Measurements from ENCODE around the gene CHST12.

DNA sequence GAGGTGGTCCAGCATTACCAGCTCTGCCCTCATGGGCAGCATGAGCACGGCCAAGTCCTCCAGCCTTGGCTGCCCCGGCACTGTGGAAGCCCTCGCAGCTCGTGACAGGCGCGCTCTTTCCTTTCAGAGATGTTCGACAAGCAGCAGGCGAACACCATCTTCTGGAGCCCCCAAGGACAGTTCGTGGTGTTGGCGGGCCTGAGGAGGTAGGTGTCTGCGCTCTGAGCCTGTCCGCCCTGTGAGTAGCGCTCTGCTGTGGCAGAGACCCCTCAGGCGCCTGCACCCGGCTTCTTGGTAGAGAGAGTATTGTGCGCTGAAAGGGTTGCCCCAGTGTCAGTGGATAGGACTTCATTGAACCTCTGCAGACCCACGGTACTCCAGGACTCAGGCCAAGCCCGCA, 29.0 kb upstream of the CHST12 start:
- TF ChIP-seq POLR2AphosphoS5 (IDR thresholded peaks at IDR 0.05) (no peak), POLR2A (IDR thresholded peaks at IDR 0.05) (no peak), CTCF (IDR thresholded peaks at IDR 0.05) (no peak)
